NCI-H69 (cell line): ENCODE results near the gene RNPS1.
"Not testable (repeated sequence)": the region's sequence is repeated elsewhere in the genome, so short reads cannot be mapped to it uniquely, and the experiment has no call there.

Experiments used
- DNase-seq: peaks from one replicate; lab custom pipeline; 2025; lab: John Stamatoyannopoulos, UW

Gene RNPS1

GRCh38 chr16:2282866-2283555, 15.1 kb upstream of the RNPS1 start:
- no peak for DNase-seq

- DNase-seq = no peak
Measured at GRCh38 chr16:2282262-2282661, 14.3 kb upstream of the RNPS1 start.

GRCh38 chr16:2280981-2281542, 13.1 kb upstream of the RNPS1 start:
- DNase-seq = no peak

DNA sequence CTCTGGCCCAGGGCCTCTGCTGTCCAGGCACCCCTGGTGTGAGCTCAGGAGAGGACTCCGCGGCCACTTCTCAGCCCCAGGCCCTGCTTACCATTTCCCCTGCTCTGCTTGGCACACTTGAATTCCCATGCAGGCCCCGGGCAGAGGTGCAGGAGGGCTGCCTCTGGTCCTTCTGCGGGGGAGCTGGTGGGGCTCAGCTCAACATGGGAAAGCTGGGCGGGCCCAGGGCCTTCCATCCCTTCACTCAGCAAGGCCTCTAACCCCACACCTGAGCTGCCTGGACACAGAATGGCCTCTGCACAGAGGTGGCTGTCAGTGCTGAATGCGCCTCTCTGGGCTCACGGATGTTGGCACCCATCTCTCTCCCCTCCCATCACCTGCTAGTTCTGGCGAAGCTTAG, 12.5 kb upstream of the RNPS1 start:
- DNase-seq = no peak

DNA sequence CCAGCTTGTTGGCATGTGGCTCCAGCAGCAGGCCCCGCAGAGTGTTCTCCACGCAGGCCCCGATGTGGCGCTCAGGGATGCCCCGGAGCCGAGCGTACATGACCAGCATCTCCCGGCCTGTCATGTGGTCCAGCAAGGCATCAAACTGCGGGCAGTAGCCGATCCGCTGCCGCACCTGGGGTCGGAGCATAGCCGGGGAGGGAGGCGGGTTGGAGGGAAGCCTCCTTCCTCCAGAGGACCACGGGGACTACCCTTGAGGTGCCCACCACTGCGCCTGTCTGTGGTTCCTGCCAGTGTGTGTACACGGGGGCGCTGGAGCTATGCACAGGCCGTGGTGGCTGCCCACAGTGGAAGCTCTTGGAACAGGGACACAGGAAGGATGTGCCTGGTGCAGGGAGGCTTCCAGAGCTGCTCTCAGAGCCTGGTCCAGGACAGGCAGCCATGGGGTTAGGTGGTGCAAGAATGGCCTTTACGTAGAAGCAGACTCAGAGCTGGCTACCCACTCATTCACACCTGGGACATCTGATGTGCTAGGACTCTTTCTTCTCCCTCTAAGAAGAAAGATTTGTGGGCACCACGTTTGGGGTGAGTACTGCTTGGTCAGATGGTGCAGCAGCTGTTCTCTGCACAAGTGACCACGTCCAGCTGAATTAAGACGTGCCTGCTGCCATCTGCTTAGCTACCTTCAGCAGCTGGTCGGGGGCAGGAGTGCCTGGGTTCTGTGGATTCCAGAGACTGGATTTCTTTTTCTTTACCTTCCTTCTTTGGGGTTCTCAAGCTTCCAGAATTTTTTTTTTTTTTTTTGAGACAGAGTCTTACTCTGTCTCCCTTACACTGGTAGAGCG, 11.3 kb upstream of the RNPS1 start:
- DNase-seq = no peak

DNA sequence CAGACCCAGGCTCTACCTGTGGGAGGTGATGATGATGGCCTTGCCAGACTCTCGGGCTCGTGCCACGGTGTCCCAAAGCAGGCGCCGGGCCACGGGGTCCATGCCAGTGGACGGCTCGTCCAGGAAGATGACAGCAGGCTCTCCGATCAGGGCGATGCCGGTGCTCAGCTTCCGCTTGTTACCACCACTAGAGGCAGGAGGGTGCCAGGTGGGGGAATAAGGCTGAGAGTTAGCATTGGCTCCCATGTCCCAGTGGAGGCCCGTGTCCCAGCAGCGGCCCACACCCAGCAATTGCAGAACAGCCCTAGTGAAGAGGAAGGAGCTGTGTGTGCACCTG, 10.3 kb upstream of the RNPS1 start:
- no peak for DNase-seq

GRCh38 chr16:2277466-2278271, 9.7 kb upstream of the RNPS1 start:
- no peak for DNase-seq

DNA sequence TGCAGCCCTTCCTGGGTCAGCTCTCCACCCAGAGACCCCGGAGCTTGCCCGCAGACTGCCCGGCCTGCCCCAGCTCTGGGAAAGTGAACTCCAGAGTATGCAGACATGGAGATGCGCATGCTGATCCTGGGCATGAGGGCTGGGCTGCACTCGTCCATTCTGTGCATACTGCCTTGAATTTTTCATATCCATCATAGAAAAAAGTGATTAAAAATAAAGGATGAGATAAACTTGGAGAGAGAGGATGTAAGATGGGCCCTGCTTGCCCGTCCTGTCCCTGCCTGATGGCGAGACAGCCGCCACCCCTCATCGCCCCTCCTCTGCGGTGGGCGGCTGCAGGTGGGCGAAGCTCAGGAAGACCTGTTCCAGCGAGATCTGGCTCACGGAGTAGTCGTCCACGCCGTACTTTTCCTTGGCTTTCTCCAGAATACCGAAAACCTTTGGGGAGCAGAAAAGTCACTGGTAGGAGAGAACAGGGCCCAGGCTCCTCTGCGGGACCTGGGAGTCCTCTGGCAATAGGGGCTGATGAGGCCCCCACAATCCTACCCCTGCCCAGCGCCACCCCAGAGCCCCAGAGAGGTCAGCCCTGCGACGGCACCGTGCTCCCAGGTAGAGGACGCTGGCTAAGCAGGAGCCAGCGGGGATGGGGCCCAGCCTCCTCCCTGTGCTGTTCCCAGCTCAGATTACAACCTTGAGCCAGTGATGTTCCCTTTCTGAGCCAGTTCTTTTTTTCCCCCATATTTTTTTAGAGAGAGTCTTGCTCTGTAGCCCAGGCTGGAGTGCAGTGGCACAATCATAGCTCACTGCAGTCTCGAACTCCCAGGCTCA, 8.7 kb upstream of the RNPS1 start:
- no peak for DNase-seq

GRCh38 chr16:2275476-2276367, 7.8 kb upstream of the RNPS1 start:
- DNase-seq = no peak

- DNase-seq = no peak
Measured at GRCh38 chr16:2273931-2274330, 6.0 kb upstream of the RNPS1 start.

GRCh38 chr16:2273484-2273883, 5.6 kb upstream of the RNPS1 start:
- DNase-seq = no peak

GRCh38 chr16:2271848-2272461, 4.0 kb upstream of the RNPS1 start:
- no peak for DNase-seq

DNA sequence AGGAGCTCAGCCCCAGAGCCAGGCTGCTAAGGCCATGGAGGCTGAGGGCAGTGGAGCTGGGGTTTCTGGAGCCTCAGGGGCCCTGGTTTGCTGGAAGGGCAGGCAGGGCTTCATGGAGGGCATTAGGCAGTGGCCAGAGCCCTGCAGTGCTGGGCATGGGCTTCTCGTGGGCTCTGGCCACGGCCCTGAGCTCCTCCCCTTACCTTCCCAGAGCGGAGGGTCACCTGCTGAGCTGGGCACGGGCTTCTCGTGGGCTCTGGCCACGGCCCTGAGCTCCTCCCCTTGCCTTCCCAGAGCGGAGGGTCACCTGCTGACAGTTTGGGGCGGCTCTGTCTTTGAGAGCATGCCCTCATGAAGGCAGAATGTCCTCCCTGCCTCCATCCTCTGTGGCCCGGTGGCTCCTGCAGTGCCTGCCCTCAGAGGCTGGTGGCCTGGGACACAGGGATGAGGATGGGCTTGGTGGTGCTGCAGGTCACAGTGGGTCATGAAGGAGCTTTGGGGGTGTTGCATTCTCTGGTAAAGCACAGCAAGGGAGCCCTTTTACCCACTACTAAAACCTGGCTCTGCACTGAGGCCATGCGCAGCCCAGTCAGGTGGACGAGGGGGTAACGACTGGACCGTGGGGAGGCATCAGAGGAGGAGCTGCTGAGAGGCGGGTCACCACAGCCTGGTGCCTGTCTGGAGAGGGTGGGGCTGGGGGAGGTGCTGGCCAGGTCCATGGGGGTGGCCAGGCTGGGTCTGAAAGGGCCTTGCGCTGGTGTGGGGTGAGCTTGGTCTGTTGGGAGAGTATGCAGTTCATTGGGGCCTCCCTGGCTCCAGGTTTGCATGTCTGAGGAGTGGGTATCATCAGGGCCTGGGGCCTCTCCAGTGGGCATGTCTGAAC, 2.9 kb upstream of the RNPS1 start:
- DNase-seq = no peak

DNA sequence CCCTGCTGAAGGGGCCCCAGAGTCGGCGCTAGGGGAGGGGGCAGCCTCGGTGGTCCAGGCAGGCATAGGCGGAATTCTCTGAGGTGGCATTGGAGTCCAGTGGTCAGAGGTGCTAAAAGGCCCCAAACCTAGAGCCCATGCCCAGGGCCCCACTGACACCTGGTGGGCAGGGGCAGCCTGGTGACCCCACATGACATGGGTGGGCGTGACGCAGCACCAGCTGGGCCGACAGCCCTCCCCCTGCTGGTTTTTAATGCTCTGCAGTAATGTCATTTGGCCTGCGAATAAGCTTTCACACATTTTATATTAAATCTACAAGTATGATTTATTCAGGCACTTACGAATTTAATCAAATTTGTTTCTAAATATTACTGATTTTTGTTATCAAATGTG, 2.1 kb upstream of the RNPS1 start:
- DNase-seq = no peak

DNA sequence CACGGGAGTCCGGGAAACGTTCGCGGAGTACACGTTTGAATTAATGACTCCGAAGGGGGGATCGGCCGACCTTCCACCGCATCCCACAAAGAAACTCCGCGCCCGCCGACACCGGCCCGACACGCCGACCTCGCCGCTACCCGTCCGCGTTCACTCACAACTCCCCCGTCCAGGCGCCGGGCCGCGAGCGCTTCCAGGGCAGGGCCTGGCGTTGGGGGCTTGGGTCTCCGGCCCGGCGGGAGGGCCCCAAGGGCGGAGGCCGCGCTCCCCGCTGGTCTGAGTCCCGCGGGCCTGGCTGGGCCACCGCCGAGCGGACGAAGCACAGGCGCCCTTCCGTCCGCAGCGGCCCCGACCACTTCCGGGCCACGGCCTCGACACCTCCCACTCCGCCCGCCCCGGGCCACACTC, 417 bp downstream of the RNPS1 start:
- DNase-seq = peak; percentile 90

GRCh38 chr16:2266887-2267286, 1.0 kb downstream of the RNPS1 start:
- DNase-seq = not testable (repeated sequence)

DNA sequence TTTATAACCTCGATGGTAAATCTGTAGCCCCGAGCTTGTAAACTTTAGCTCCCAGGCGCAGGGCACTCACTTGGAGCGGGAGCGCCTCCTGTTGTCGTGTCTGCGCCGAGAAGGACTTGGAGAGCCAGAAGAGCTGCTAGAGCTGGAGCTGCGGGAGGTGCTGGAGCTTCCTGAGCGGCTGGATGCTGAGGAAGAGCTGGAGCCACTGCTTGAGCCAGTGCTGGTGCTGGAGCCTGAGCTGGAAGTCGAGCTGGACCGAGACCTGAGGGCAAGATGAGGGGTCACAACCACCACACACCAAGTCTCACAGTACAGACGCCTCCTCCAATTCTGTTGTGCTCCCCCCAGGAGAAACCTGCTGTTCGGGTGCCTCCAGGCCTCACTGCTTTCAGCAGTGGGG, 4.9 kb downstream of the RNPS1 start:
- DNase-seq = not testable (repeated sequence)

GRCh38 chr16:2260250-2260649, 7.7 kb downstream of the RNPS1 start:
- DNase-seq = no peak

DNA sequence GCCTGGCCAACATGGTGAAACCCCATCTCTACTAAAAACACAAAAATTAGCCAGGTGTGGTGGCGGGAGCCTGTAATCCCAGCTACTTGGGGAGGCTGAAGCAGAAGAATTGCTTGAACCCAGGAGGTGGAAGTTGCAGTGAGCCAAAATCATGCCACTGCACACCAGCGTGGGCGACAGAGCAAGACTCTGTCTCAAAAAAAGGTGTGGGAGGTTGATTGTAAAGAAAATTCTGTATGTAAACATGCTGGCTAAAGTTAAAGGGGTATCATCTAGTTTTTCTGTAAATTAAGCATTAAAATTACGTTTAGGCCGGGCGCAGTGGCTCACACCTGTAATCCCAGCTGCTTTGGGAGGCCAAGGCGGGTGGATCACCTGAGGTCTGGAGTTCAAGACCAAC, 9.4 kb downstream of the RNPS1 start:
- DNase-seq = not testable (repeated sequence)
